Measurements from ENCODE around the gene GPATCH4.

GRCh38 chr1:156591181-156591431, 10.2 kb downstream of the GPATCH4 start:
- TF ChIP-seq SUZ12 (IDR thresholded peaks at IDR 0.05; ENCODE audit: extremely low read depth, insufficient read depth, insufficient read length) (no peak), YY1 (IDR thresholded peaks at IDR 0.05; ENCODE audit: insufficient read depth, insufficient read length) (no peak), ZNF274 (IDR thresholded peaks at IDR 0.05; ENCODE audit: low read depth, low read length) (no peak)
